GM23338 (cell line): ENCODE data around the gene KIF1A. TPM values are rescaled to one million over a fixed set of nuclear protein-coding genes. Genes with fewer than 3 reads are reported as not detected.

Experiments
- ATAC-seq: fragments of 200-7000 bp; cut with Tn5 transposase; 3 replicates; pipeline ENCODE4 v1.9.1; 2020
- DNase-seq: peaks from one replicate; pipeline ENCODE4 v3.0.0-alpha.2; 2015; ENCODE audit warnings: low spot score
- H2AFZ ChIP-seq: fragments of 200-600 bp; sonication (generic); 2 replicates; pipeline ENCODE4 v1.8.0; 2016; ENCODE audit warnings: antibody characterized with exemption, mild to moderate bottlenecking, moderate library complexity
- H3F3A ChIP-seq: fragments of 200-600 bp; sonication (generic); replicated peaks from 2 replicates; pipeline ENCODE4 v1.8.0; 2017; ENCODE audit warnings: antibody characterized with exemption, mixed run types, low read depth
- H3K27ac ChIP-seq: fragments of 200-600 bp; sonication (generic); 2 replicates; pipeline ENCODE4 v1.6.1; 2016; ENCODE audit warnings: low read depth
- H3K27me3 ChIP-seq: fragments of 200-600 bp; sonication (generic); 2 replicates; pipeline ENCODE4 v1.8.0; 2016; ENCODE audit warnings: mild to moderate bottlenecking, mixed run types, moderate library complexity; ENCODE audit not compliant: insufficient read depth
- H3K36me3 ChIP-seq: fragments of 200-600 bp; sonication (generic); 2 replicates; pipeline ENCODE4 v1.8.0; 2016; ENCODE audit warnings: mild to moderate bottlenecking; ENCODE audit not compliant: insufficient read depth
- H3K4me1 ChIP-seq: fragments of 200-600 bp; sonication (generic); 2 replicates; pipeline ENCODE4 v1.8.0; 2016; ENCODE audit warnings: mild to moderate bottlenecking, moderate library complexity; ENCODE audit not compliant: insufficient read depth
- H3K4me2 ChIP-seq: fragments of 200-600 bp; sonication (generic); 2 replicates; pipeline ENCODE4 v1.7.1; 2017; ENCODE audit warnings: mixed run types
- H3K4me3 ChIP-seq: fragments of 200-600 bp; sonication (generic); 2 replicates; pipeline ENCODE4 v1.6.1; 2016; ENCODE audit warnings: mixed run types
- H3K79me2 ChIP-seq: fragments of 200-600 bp; sonication (generic); replicated peaks from 2 replicates; pipeline ENCODE4 v1.8.0; 2017; ENCODE audit warnings: mild to moderate bottlenecking; ENCODE audit not compliant: insufficient read depth
- H3K9me2 ChIP-seq: fragments of 200-600 bp; sonication (generic); 2 replicates; pipeline ENCODE4 v1.8.0; 2017; ENCODE audit not compliant: insufficient read depth
- H4K20me1 ChIP-seq: fragments of 200-600 bp; sonication (generic); replicated peaks from 2 replicates; pipeline ENCODE4 v1.8.0; 2017; ENCODE audit warnings: mild to moderate bottlenecking; ENCODE audit not compliant: insufficient read depth
- H3K27ac Mint-ChIP-seq: 2 replicates; pipeline ENCODE4 v1.8.0; 2020; ENCODE audit warnings: inconsistent platforms, mild to moderate bottlenecking, moderate library complexity, mixed read lengths
- H3K27me3 Mint-ChIP-seq: 3 replicates; pipeline ENCODE4 v1.8.0; 2022; ENCODE audit warnings: low read depth, mild to moderate bottlenecking, moderate library complexity, mixed read lengths, inconsistent platforms; ENCODE audit not compliant: insufficient read depth, poor library complexity
- H3K36me3 Mint-ChIP-seq: 3 replicates; pipeline ENCODE4 v1.8.0; 2021; ENCODE audit warnings: low read depth, mild to moderate bottlenecking, inconsistent platforms, moderate library complexity, mixed read lengths
- H3K4me1 Mint-ChIP-seq: 3 replicates; pipeline ENCODE4 v1.8.0; 2020; ENCODE audit warnings: mild to moderate bottlenecking, inconsistent platforms, mixed read lengths
- H3K4me3 Mint-ChIP-seq: 3 replicates; pipeline ENCODE4 v1.8.0; 2021; ENCODE audit warnings: moderate library complexity, mild to moderate bottlenecking, inconsistent platforms, mixed read lengths
- H3K9me3 Mint-ChIP-seq: 3 replicates; pipeline ENCODE4 v1.8.0; 2020; ENCODE audit warnings: moderate library complexity, mild to moderate bottlenecking, inconsistent platforms, mixed read lengths
- CREB1 ChIP-seq: fragments of 250-450 bp; sonication (Bioruptor Pico); IDR thresholded peaks from 2 replicates; pipeline ENCODE4 v1.5.0; 2020; ENCODE audit warnings: low read depth, mild to moderate bottlenecking, moderate library complexity
- EZH2phosphoT487 ChIP-seq: fragments of 200-600 bp; sonication (generic); IDR thresholded peaks from one replicate; pipeline ENCODE4 v1.8.1; 2018; ENCODE audit warnings: antibody characterized with exemption; ENCODE audit not compliant: unreplicated experiment
- REST ChIP-seq: IDR thresholded peaks from one replicate; pipeline ENCODE4 v1.6.1; 2018; ENCODE audit warnings: antibody characterized with exemption; ENCODE audit not compliant: unreplicated experiment
- STAT1 ChIP-seq: IDR thresholded peaks from one replicate; pipeline ENCODE4 v1.6.1; 2016; ENCODE audit warnings: antibody characterized with exemption; ENCODE audit not compliant: unreplicated experiment
- ZNF114 ChIP-seq: fragments of 250-450 bp; sonication (Bioruptor Pico); IDR thresholded peaks from 2 replicates; pipeline ENCODE4 v1.5.0; 2020; ENCODE audit warnings: mild to moderate bottlenecking, moderate library complexity
- ZNF331 ChIP-seq: fragments of 250-450 bp; sonication (Bioruptor Pico); IDR thresholded peaks from 2 replicates; pipeline ENCODE4 v1.5.0; 2020; ENCODE audit warnings: low read depth, mild to moderate bottlenecking, moderate library complexity
- ZNF462 ChIP-seq: fragments of 250-450 bp; sonication (Bioruptor Pico); IDR thresholded peaks from 2 replicates; pipeline ENCODE4 v1.5.0; 2020; ENCODE audit warnings: mild to moderate bottlenecking, moderate library complexity
- polyA plus RNA-seq: library from polyadenylated mRNA; unstranded; fragments of >200 nt; fragmentation: Nextera tagmentation; extraction: Ambion mirVana; gene quantifications from 2 replicates; pipeline ENCODE4 v1.2.1, GENCODE V29; 2016
- total RNA-seq: library from RNA; depleted of rRNA; stranded (reverse); fragments of >200 nt; shearing (Covaris generic); gene quantifications from 2 replicates; pipeline ENCODE4 v1.2.3, GENCODE V29; 2014
- TF ChIP-seq, protein P1 (sequence below): IDR thresholded peaks from 2 replicates; pipeline ENCODE4 v1.6.1; 2016; ENCODE audit warnings: antibody characterized with exemption

KIF1A gene
- total and polyA plus RNA-seq, 2 experiments from 2014 or later = 169 to 214 TPM

DNA sequence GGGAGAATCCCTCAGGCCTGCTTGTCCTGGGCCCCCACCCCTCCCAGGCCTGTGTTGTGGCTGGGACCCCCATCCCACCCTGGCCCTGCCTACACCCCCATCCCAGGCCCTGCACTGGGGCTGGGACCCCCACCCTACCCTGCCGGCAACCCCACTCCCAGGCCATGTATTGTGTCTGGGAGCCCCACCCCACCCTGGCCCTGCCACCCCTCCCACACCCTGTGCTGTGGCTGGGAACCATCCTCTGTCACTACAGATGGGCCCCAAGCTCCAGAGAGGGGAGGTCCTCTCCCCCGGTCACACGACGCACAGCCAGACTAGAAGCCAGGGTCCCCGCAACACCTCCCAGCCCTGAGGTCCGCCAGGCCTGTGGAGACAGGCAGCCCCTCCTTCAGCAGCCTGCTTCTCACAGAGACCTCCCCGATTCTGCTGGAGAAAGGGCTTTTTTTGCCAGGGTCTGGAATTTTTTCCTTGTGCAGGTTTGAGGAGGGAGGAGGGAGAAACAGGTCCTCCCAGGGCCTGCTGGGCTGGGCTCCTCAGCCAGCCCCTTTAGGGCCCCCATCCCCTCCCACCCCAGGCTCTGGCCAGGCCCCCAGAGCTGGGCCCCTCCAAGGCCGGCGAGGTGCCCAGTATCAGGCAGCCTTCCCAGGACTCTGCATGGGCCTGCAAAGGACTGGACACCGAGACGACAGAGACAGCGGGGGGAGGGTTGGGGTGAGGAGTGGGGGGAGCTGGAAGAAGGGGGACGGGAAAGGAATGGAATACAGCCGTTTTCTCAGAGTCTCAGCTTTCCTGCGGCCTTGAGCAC lies 28.0 kb downstream of the KIF1A start (continued):
- no peak for TF ChIP-seq ZNF462 (CRISPR knock-in tag)
- TF ChIP-seq, protein P1, sequence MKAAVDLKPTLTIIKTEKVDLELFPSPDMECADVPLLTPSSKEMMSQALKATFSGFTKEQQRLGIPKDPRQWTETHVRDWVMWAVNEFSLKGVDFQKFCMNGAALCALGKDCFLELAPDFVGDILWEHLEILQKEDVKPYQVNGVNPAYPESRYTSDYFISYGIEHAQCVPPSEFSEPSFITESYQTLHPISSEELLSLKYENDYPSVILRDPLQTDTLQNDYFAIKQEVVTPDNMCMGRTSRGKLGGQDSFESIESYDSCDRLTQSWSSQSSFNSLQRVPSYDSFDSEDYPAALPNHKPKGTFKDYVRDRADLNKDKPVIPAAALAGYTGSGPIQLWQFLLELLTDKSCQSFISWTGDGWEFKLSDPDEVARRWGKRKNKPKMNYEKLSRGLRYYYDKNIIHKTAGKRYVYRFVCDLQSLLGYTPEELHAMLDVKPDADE = no peak
- no peak for TF ChIP-seq ZNF114 (CRISPR knock-in tag)
- TF ChIP-seq CREB1 (CRISPR knock-in tag) = no peak
- TF ChIP-seq EZH2phosphoT487 = no peak

DNA sequence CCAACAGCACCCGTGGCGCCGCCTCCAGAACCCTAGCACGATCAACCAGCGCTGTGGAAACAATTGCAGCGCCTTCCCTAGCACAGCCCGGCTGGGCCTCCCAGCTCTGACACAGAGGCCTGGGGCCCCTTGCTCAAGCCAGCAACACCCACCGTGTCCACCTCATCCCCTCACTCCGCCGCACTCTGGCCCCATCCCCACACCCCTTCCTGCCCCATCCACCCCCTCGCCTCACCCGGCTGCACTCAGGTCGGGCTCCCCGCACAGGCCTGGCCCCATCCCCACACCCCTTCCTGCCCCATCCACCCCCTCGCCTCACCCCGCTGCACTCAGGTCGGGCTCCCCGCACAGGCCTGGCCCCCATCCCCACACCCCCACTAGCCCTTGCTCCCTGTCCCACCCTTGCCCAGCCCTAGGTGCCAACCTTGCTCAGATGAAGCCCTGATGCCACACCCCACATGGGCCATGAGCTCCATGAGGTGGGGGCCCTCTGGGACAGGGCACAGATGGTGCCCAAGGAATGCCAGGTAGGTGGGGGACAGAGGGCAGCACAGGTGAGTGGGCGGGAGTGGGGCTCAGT lies 28.7 kb downstream of the KIF1A start:
- peaks cover 50% of the 10 kb centered on the region for H3K36me3 Mint-ChIP-seq
- Histone ChIP-seq H3F3A (no peaks in the 10 kb centered on the region), H3K27ac (no peak overlapping the region), H3K4me1 (no peaks in the 10 kb centered on the region), H3K4me2 (no peak overlapping the region), H3K27me3 (no peaks in the 10 kb centered on the region), H2AFZ (no peak overlapping the region), H3K36me3 (peaks cover 3% of the 10 kb centered on the region; the same call in 1 of the 2 replicates), H3K79me2 (peaks cover 45% of the 10 kb centered on the region), H3K9me2 (no peaks in the 10 kb centered on the region), H3K4me3 (no peak overlapping the region), H4K20me1 (peaks cover 34% of the 10 kb centered on the region)
- H3K9me3 Mint-ChIP-seq = no peaks in the 10 kb centered on the region
- H3K4me1 Mint-ChIP-seq = peaks cover 21% of the 10 kb centered on the region
- ATAC-seq (no peak), DNase-seq (no peak)
- no peak overlapping the region for H3K4me3 Mint-ChIP-seq
- H3K27ac Mint-ChIP-seq = no peak overlapping the region
- TF ChIP-seq REST (no peak), ZNF331 (CRISPR knock-in tag) (no peak), CREB1 (CRISPR knock-in tag) (no peak), STAT1 (no peak)
- H3K27me3 Mint-ChIP-seq = peaks cover 16% of the 10 kb centered on the region
